22Rv1 (cell line): Measurements from ENCODE around the gene SFXN5.

Experiments used
- CTCF ChIP-seq: fragments of 450-650 bp; IDR thresholded peaks from 2 replicates; pipeline ENCODE4 v1.5.1; 2017; ENCODE audit warnings: mild to moderate bottlenecking
- ZFX ChIP-seq: fragments of 450-650 bp; IDR thresholded peaks from 2 replicates; pipeline ENCODE4 v1.6.1; 2017; ENCODE audit warnings: antibody characterized with exemption, borderline replicate concordance

- TF ChIP-seq CTCF, result no peak
- no peak for TF ChIP-seq ZFX
These were observed 35.9 kb upstream of the SFXN5 start for GRCh38 chr2:73107211-73107926.
